Loucy (cell line): Measurements from ENCODE around the gene ZNF438.
"Not testable (repeated sequence)": the region's sequence is repeated elsewhere in the genome, so short reads cannot be mapped to it uniquely, and the experiment has no call there.

ENCODE experiments used
- H2AFZ ChIP-seq: fragments of 200-600 bp; sonication (generic); 2 replicates; pipeline ENCODE4 v1.6.0; 2016; ENCODE audit warnings: antibody characterized with exemption, mild to moderate bottlenecking, low read length, moderate library complexity
- H3F3A ChIP-seq: fragments of 200-600 bp; 2 replicates; pipeline ENCODE4 v1.6.0; 2016; ENCODE audit warnings: antibody characterized with exemption, low read depth, mild to moderate bottlenecking
- H3K27me3 ChIP-seq: fragments of 200-600 bp; sonication (generic); 2 replicates; pipeline ENCODE4 v1.6.1; 2014; ENCODE audit warnings: low read length, mild to moderate bottlenecking; ENCODE audit not compliant: insufficient read depth, poor library complexity, severe bottlenecking
- H3K36me3 ChIP-seq: fragments of 200-600 bp; sonication (generic); 2 replicates; pipeline ENCODE4 v1.6.1; 2016; ENCODE audit warnings: low read length; ENCODE audit not compliant: insufficient read depth
- H3K4me1 ChIP-seq: fragments of 200-600 bp; sonication (generic); 2 replicates; pipeline ENCODE4 v1.5.1; 2014; ENCODE audit warnings: low read length, mild to moderate bottlenecking; ENCODE audit not compliant: insufficient read depth, poor library complexity, severe bottlenecking
- H3K4me2 ChIP-seq: fragments of 200-600 bp; sonication (generic); 2 replicates; pipeline ENCODE4 v1.6.0; 2014; ENCODE audit warnings: antibody characterized with exemption, low read length, low read depth, mild to moderate bottlenecking; ENCODE audit not compliant: poor library complexity, severe bottlenecking
- H3K4me3 ChIP-seq: fragments of 200-600 bp; sonication (generic); 2 replicates; pipeline ENCODE4 v1.5.1; 2014; ENCODE audit warnings: low read length, mild to moderate bottlenecking, mixed read lengths; ENCODE audit not compliant: poor library complexity, severe bottlenecking
- H3K79me2 ChIP-seq: fragments of 200-600 bp; sonication (generic); 2 replicates; pipeline ENCODE4 v1.6.1; 2014; ENCODE audit warnings: low read length; ENCODE audit not compliant: insufficient read depth
- H3K9ac ChIP-seq: fragments of 200-600 bp; sonication (generic); 2 replicates; pipeline ENCODE4 v1.6.0; 2014; ENCODE audit warnings: mild to moderate bottlenecking, low read depth, low read length, moderate library complexity; ENCODE audit not compliant: poor library complexity, severe bottlenecking
- H3K9me2 ChIP-seq: fragments of 200-600 bp; sonication (generic); replicated peaks from 2 replicates; pipeline ENCODE4 v1.6.1; 2016; ENCODE audit warnings: low read depth, low read length, mixed read lengths
- H3K9me3 ChIP-seq: fragments of 200-600 bp; sonication (generic); 2 replicates; pipeline ENCODE4 v1.6.1; 2014; ENCODE audit warnings: mild to moderate bottlenecking, antibody characterized with exemption, low read length, low read depth; ENCODE audit not compliant: insufficient read depth
- H4K20me1 ChIP-seq: fragments of 200-600 bp; sonication (generic); 2 replicates; pipeline ENCODE4 v1.6.0; 2014; ENCODE audit warnings: antibody characterized with exemption, low read length, mild to moderate bottlenecking; ENCODE audit not compliant: insufficient read depth, poor library complexity, severe bottlenecking
- CTCF ChIP-seq: fragments of 200-600 bp; sonication (generic); conservative IDR thresholded peaks from 2 replicates; pipeline ENCODE4 v1.5.1; 2014; ENCODE audit warnings: mild to moderate bottlenecking, antibody characterized with exemption, low read length
- EZH2phosphoT487 ChIP-seq: fragments of 200-600 bp; IDR thresholded peaks from 2 replicates; pipeline ENCODE4 v1.6.1; 2018; ENCODE audit warnings: antibody characterized with exemption, mild to moderate bottlenecking, moderate library complexity, borderline replicate concordance

Gene ZNF438

GRCh38 chr10:31061941-31062340 is 30.3 kb upstream of the ZNF438 start:
- H3K9me3 ChIP-seq = no peaks in the 10 kb centered on the region
- H3K4me2 ChIP-seq = no peak overlapping the region
- no peaks in the 10 kb centered on the region for H3K36me3 ChIP-seq
- H3K79me2 ChIP-seq = no peaks in the 10 kb centered on the region
- TF ChIP-seq EZH2phosphoT487 = no peak
- no peak for TF ChIP-seq CTCF
- no peaks in the 10 kb centered on the region for H3K27me3 ChIP-seq
- no peaks in the 10 kb centered on the region for H3K9me2 ChIP-seq
- H3K4me3 ChIP-seq = no peak overlapping the region
- H4K20me1 ChIP-seq = no peaks in the 10 kb centered on the region
- no peak overlapping the region for H2AFZ ChIP-seq
- no peak overlapping the region for H3K9ac ChIP-seq
- H3K4me1 ChIP-seq = no peaks in the 10 kb centered on the region
- H3F3A ChIP-seq = no peaks in the 10 kb centered on the region

GRCh38 chr10:31058795-31059703 is 27.4 kb upstream of the ZNF438 start:
- H3K4me2 ChIP-seq = no peak overlapping the region
- H3K9me2 ChIP-seq = no peaks in the 10 kb centered on the region
- H3K79me2 ChIP-seq = no peaks in the 10 kb centered on the region
- no peaks in the 10 kb centered on the region for H3K27me3 ChIP-seq
- H3K9me3 ChIP-seq = no peaks in the 10 kb centered on the region
- no peaks in the 10 kb centered on the region for H4K20me1 ChIP-seq
- H3K36me3 ChIP-seq = no peaks in the 10 kb centered on the region
- TF ChIP-seq EZH2phosphoT487 (no peak), CTCF (no peak)
- no peaks in the 10 kb centered on the region for H3F3A ChIP-seq
- H3K4me3 ChIP-seq = no peak overlapping the region
- no peaks in the 10 kb centered on the region for H3K4me1 ChIP-seq
- no peak overlapping the region for H3K9ac ChIP-seq
- no peak overlapping the region for H2AFZ ChIP-seq

- H3K4me2 ChIP-seq, H3K4me3 ChIP-seq, H3F3A ChIP-seq, H3K9ac ChIP-seq, H3K9me2 ChIP-seq, H2AFZ ChIP-seq, H4K20me1 ChIP-seq, H3K27me3 ChIP-seq, H3K4me1 ChIP-seq, H3K79me2 ChIP-seq, H3K36me3 ChIP-seq: not testable (repeated sequence)
- H3K9me3 ChIP-seq = peaks cover 12% of the 10 kb centered on the region; the same call in 1 of the 2 replicates
These were observed 25.0 kb upstream of the ZNF438 start for GRCh38 chr10:31056678-31057077.
